Liver (tissue), 3 donors: ENCODE results near the gene LMTK3.

Source experiments
- ATF3 ChIP-seq: IDR thresholded peaks from 2 replicates; pipeline ENCODE4 v1.6.1; 2016; ENCODE audit warnings: antibody characterized with exemption
- CTCF ChIP-seq: fragments of 150-350 bp; IDR thresholded peaks from 2 replicates; pipeline ENCODE4 v1.5.1; 2017; ENCODE audit warnings: improper control_type of control experiment, low read depth, low read length; ENCODE audit not compliant: missing input control
- FOXA2 ChIP-seq: IDR thresholded peaks from 2 replicates; pipeline ENCODE4 v1.6.1; 2016; ENCODE audit warnings: antibody characterized with exemption
- REST ChIP-seq: IDR thresholded peaks from 2 replicates; pipeline ENCODE4 v1.6.1; 2016; ENCODE audit warnings: antibody characterized with exemption, mild to moderate bottlenecking
- YY1 ChIP-seq: IDR thresholded peaks from 2 replicates; pipeline ENCODE4 v1.6.1; 2016; ENCODE audit warnings: antibody characterized with exemption, mild to moderate bottlenecking
- donor health status: healthy.
- donor health status: healthy.

GRCh38 chr19:48455908-48456562 is 55.6 kb downstream of the LMTK3 start:
- TF ChIP-seq CTCF (no peak), REST (no peak), YY1 (no peak), ATF3 (no peak), FOXA2 (no peak)
